ENCODE measurements around the gene PRDM16. TPM values are rescaled to one million over a fixed set of nuclear protein-coding genes. Genes with fewer than 3 reads are reported as not detected.
A peak's percentile ranks its signal among the peaks of the same experiment; 100 is the strongest.

PRDM16 gene
- total and polyA plus RNA-seq, 2 of the 13 experiments (the other 11 are each of a cell fraction or from before 2014, with no cell fraction given), result 0.15 to 0.81 TPM

- TF ChIP-seq ARID4A (CRISPR knock-in tag; IDR thresholded peaks at IDR 0.05; ENCODE audit: borderline replicate concordance), result peak; percentile 21; the same call in 1 of the 2 replicates
- TF ChIP-seq ZEB1 (IDR thresholded peaks at IDR 0.05; ENCODE audit: insufficient replicate concordance, low read depth), result no peak
- no peak for TF ChIP-seq MZF1 (CRISPR knock-in tag; IDR thresholded peaks at IDR 0.05; ENCODE audit: borderline replicate concordance)
- no peak for TF ChIP-seq CEBPG (CRISPR knock-in tag; IDR thresholded peaks at IDR 0.05)
- TF ChIP-seq ZMYM3 (CRISPR knock-in tag; IDR thresholded peaks at IDR 0.05), result peak; percentile 41; the same call in 1 of the 2 replicates
- peak; percentile 69; the same call in 1 of the 2 replicates for TF ChIP-seq SAP130 (CRISPR knock-in tag; IDR thresholded peaks at IDR 0.05; ENCODE audit: low read depth)
- TF ChIP-seq NR2F1 (CRISPR knock-in tag; IDR thresholded peaks at IDR 0.05), result no peak
- no peak for TF ChIP-seq RFX5 (IDR thresholded peaks at IDR 0.05; ENCODE audit: low read depth, low read length)
- TF ChIP-seq ZNF512 (CRISPR knock-in tag; IDR thresholded peaks at IDR 0.05), result no peak
- no peak for TF ChIP-seq ZNF605 (CRISPR knock-in tag; IDR thresholded peaks at IDR 0.05)
- TF ChIP-seq NR2C2 (CRISPR knock-in tag; IDR thresholded peaks at IDR 0.05; ENCODE audit: borderline replicate concordance), result no peak
- TF ChIP-seq ZNF503 (CRISPR knock-in tag; IDR thresholded peaks at IDR 0.05), result no peak
- no peak for TF ChIP-seq ZNF329 (CRISPR knock-in tag; IDR thresholded peaks at IDR 0.05; ENCODE audit: low read depth)
- no peak for TF ChIP-seq DDIT3 (CRISPR knock-in tag; IDR thresholded peaks at IDR 0.05)
- no peak; the same call in 1 of the 2 replicates for TF ChIP-seq ZNF609 (CRISPR knock-in tag; IDR thresholded peaks at IDR 0.05; ENCODE audit: borderline replicate concordance)
- no peak for TF ChIP-seq NFRKB (IDR thresholded peaks at IDR 0.05)
These were observed 160.2 kb downstream of the PRDM16 start (continued) for GRCh38 chr1:3229081-3229725.
